T-helper 22 cell (primary cell): ENCODE data around the gene OSBPL7.

Experiments
- DNase-seq: peaks from one replicate; pipeline ENCODE4 v3.0.0-alpha.2; 2020; ENCODE audit warnings: low read depth

The OSBPL7 gene

GRCh38 chr17:47821031-47821423 lies 567 bp downstream of the OSBPL7 start:
- no peak for DNase-seq

- DNase-seq: no peak
These were observed 1.4 kb downstream of the OSBPL7 start for GRCh38 chr17:47820033-47820789.

- DNase-seq: no peak
These were observed 2.1 kb downstream of the OSBPL7 start for GRCh38 chr17:47819475-47819874.

DNA sequence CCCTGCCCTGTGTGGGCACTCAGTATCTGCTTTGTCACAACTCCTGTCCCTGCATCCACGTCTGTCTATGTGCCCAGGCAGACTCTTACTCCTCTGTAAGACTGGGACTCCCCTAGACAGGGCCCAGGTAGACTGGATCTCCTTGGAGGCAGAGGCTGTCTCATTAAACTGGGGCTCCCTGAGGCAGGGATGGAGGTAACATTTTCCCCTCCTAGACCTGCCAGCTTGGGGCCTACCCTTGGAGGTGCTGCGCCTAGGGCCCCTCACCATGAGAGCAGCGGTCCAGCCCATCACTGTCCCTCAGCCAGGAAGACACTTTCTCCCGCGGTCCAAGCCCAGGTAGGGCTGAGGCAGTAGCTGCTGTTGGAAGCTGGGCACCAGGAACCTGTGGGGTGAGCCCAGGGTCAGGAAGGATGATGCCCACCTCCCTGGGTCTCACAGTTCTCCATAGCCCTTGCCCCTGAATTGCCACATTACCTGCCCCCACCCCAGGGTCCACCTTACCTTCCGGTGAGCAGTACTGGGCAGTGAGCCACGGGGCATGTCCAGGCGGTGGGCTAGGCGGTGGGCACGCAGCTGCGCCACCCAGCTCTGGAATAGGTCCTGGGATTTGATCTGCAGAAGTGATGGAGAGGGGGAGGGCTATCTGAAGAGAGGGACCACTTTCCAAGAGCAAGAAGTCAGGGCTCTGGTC lies 3.4 kb downstream of the OSBPL7 start:
- no peak for DNase-seq

GRCh38 chr17:47816947-47817346 lies 4.6 kb downstream of the OSBPL7 start:
- no peak for DNase-seq

GRCh38 chr17:47816111-47816735 lies 5.4 kb downstream of the OSBPL7 start:
- DNase-seq: no peak

DNA sequence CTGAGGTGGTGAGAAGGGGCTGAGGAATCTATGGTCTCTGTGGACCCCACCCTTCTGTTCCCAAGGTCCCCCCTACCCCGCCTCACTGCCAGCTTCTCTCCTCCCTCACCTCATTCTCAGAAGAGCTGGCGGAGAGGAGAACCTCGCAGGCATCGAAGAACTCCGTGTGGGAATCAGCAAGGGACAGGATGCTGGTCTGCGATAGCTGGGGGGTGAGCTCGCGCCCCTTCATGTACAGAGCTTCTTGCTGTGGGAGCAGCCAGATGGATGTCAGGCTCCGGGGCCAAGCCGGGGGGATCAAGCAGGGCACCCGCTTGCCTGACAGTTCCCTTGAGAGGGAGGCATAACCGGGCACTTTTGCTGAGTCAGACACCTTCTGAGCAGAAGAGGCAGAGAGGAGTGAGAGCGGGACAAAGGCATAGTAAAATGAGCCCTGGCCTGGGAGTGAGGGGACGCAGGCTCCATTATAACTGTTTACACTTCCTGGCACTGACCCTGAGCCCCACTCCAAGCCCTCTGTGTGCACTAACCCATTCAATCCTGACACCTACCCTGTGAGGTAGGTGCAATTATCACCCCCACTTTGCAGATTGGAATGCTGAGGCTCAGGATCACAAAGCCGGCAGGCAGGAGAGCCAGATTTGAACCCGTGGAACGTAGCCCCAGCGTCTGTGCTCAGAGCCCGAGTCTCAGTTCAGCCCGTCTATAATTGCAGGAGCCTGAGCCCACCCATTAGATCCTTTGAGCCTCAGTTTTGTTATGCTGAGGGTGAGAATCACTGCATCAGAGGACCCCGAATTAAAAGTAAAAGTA lies 6.3 kb downstream of the OSBPL7 start:
- DNase-seq: no peak

- no peak for DNase-seq
These were observed 8.0 kb downstream of the OSBPL7 start for GRCh38 chr17:47813512-47814031.

DNA sequence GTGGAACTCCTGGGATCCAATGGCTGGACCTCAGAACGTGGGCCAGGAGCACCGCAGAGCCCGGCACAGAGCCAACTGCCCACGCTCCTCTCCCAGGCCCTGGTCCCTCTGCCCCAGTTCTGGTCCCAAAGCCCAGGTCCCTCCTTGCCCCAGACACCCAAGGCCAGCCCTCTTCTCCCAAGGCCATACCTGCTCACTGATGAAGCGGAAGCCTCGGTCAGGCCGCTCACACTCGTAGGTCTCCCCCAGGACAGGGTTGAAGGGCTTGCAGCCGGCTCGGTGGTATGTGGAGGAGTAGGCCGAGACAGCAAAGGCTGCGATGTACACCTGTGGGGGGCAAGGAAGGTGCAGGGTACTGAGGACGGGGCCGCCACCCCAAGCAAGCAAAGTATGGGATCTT lies 8.5 kb downstream of the OSBPL7 start:
- DNase-seq: no peak

DNA sequence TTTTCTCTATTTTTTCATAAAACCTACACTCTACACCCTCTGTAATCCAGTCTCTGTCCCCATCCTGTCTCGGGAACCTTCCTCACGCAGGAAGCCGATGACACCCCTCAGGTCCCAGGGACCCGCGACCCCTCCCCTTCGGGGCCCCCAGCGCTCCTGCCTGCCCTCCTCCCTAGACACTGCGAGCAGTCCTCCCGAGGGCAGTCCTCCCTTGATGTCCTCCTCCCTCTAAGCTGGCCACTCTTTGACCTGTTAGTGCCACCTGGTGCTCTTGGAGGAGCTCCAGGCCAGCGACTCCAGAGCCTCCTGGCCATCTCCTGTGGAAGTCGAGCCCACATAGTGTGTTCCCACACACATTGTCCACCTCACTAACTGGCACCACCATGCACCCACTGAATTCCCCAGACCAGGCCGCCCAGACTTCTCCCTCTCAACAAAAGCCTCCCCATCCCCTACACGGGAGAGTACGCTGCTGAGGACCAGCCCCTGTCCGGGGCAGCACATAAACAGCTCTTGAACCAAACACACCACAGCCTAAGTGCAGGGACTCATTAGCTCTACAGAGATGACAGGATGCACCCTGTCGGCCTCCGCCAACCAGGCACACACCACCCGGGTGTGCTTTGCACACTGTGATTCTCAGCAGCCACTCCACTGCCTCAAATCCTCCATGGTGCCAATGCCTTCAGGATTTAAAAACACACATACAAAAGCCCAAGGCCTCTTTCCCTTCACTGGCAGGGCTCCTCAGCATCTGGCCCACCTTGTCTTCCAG lies 9.3 kb downstream of the OSBPL7 start:
- no peak for DNase-seq

DNA sequence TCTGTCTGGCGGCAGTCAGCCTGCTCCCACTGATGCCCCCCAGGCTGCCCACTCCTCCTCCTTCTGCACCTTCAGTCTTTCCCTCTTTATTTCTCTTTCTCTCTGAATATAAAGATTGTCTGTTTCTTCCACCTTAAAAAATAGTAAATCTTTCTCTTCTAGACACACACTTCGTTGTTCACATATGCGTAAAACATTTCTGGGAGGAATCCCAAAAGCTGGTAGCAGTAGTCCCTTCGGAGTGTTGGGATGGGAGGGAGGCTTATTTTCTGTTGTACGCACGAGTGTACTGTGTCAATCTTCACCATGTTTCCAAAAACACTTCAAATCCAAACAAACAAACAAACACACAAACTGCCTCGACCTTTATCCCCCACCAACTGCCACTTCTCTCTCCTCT lies 9.9 kb downstream of the OSBPL7 start:
- DNase-seq: no peak

DNA sequence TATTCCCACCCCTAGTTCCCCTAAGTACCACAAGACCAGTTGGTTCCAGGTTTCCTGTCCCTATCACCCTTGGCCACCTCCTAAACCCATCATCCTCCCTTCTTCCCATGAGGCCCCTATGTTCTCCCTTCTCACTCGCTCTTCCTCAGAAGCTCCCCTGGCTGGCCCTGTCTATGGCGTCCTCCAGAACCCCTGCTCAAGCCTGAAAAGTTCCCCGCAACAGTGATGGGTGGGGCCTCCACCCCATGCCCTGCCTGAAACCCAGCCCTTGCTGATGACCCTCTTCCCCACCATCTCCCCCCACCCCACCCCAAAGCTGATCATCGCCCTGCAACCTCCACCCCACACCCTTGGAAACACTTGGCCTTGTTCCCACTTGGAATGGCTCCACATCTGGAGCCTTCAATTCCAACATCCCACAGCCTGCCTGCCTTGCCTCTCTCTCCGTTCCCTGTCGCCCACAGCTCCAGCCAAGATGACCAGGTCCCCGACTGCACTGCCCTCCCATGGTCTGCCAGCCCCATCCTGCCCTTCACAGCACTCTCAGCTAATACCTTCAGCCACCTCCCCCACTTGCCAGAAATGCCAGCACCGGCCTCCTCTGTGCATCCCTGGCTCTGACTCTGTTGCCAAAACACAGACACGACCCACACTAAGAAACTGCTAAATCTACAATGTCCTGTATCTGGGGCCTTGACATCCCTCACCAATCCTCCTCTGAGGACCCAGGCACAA lies 10.5 kb downstream of the OSBPL7 start:
- no peak for DNase-seq

- no peak for DNase-seq
These were observed 11.3 kb downstream of the OSBPL7 start for GRCh38 chr17:47810200-47810821.

DNA sequence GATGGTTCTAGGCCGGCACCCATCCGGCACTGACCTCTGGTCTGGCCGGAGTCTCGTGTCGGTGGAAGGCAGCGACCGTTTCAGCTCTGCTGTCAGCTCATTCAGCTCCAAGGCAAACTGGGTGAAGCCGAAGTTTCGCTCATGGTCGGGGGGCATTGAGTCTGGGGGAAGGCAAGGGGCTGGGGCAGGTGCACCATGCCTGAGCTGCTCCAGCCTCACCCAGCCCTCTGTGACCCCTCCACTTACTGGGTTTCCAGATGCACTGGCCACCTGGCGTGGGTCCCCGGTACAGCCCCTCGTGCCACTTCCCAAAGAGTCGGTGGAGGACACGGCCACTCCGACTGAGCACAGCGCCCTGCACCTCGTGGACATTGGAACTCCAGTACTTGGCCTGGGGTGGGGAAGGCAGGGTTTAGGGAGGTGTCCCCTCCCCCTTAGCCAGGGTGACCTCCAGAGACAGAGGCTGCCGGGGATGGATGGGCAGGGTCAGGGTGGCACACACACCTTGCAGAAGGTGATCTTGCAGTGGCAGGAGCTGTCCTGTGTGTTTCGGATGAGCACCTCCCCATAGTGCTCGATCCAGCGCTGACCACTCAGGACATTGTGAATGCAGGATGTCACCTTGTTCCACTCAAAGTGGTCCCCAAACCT lies 12.6 kb downstream of the OSBPL7 start:
- DNase-seq: no peak

DNA sequence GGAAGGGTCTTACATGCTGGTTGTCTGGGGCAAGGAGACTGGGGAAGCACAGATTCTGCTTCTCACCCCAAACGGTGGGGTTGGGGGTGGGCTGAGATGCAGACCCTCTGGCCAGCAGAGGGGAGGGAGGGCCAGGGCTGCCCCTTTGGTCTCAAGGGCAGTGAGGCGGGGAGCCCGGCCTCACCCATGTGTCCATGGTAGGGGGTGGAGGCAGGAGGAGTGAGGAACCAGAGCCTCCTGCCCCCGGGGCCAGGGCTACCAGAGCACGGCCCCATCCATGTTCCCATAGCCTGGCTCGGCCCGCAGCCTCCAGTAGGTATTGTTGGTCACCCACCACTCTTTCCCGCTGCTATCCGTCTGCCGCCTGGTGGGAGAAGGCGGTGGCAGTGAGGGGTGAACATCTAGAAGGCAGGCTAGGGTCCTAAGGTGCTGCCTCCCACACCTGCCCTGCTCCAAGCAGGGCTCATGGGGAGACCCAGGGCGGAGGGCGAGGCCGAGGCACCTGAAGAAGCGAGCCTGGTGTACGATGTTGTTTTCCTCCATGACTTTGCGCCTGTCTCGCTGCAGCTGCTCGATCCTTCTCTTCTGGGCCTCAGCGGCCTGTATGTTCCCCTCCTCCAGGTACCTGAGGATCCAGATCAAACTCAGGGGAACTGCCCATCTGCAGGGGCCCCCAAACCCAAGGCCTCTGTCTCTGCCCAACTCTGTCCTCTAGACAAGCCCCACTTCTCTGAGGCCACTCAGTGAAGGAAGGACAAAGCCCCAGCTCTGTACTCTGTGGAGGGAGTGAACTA lies 13.4 kb downstream of the OSBPL7 start:
- no peak for DNase-seq

DNA sequence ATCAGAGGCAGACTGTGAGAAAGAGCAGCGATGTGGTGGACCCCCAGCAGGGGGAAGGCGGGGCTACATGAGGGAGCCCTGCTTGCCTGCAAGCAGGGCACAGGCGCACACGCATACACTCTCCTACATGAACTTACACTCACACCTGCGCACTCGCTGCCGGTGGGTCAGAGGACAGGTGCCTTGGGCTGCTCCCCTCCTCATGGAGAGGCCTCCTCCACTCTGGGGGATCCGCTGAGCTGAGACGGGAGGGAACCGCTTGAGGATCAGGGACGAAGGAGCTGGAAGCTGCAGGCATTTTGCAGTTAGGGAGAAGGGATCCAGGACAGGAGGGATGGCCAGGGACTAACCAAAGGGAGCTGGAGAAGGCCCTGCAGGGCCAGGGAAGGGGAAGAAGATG lies 14.2 kb downstream of the OSBPL7 start:
- DNase-seq: no peak

DNA sequence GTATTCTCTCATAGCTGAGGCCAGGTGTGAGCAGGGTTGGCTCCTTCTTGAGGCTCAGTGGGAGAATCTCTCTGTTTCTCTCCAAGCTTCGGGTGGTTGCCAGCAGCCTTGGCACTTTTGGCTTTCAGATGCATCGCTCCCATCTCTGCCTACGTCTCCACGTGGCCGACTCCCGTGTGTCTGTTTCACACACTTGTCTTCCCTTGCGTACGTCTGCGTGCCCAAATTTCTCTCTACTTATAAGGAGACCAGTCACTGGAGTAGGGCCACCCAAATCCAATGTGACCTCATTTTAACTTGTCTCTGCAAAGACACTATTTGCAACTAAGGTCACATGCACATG lies 14.7 kb downstream of the OSBPL7 start:
- DNase-seq: no peak

DNA sequence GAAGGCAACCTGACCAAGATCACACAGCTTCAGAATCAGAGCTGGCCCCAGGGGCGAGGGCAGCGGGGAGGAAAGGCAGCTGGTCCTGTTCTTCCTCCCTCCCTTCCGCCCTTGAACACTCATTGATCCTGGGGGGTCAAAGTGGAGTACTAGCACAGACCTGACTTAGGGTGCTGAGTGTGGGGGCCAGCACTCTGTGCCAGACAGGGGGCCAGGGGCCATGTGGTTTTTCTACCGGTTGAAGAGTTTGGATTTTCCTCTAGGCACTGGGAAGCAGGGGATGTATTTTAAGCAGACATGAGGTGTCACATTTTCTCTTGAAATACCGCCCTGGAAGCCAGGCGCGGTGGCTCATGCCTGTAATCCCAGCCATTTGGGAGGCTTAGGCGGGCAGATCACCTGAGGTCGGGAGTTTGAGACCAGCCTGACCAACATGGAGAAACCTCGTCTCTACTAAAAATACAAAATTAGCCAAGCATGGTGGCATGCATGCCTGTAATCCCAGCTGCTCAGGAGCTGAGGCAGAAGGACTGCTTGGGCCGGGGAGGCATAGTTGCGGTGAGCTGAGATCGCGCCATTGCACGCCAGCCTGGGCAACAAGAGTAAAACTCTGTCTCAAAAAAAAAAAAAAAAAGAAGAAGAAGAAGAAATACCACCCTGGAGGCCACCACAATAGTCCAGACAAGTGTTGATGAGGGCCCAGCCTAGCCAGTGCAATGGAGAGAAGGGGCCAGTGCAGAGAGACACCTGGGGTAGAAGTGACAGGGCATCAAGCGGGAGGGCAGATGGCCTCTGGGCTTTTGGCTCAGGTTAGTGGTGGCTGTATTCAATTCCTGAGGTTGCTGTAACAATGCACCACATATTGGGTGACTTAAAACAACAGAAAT lies 15.3 kb downstream of the OSBPL7 start:
- no peak for DNase-seq
